ENCODE data around the gene WIPF1.
A peak's percentile ranks its signal among the peaks of the same experiment; 100 is the strongest.

Gene WIPF1

GRCh38 chr2:174618179-174618578 lies 20.6 kb upstream of the WIPF1 start:
- Histone ChIP-seq H3K27me3 (replicated peaks; ENCODE audit: control insufficient read depth, insufficient read depth, low read length) (no peaks in the 10 kb centered on the region), H3K9ac (ENCODE audit: low read length) (no peak overlapping the region), H3K4me3 (ENCODE audit: low read length) (no peak overlapping the region), H3K4me1 (ENCODE audit: control insufficient read depth, insufficient read depth, low read length) (peaks cover 26% of the 10 kb centered on the region), H3K9me3 (ENCODE audit: control insufficient read depth, low read length) (no peaks in the 10 kb centered on the region), H3K36me3 (ENCODE audit: control insufficient read depth, insufficient read depth, low read length, severe bottlenecking) (no peaks in the 10 kb centered on the region)
- no peak for DNase-seq (ENCODE audit: low read depth)

- Histone ChIP-seq H3K27me3 (replicated peaks; ENCODE audit: control insufficient read depth, insufficient read depth, low read length) (no peaks in the 10 kb centered on the region), H3K4me1 (ENCODE audit: control insufficient read depth, insufficient read depth, low read length) (peaks cover 26% of the 10 kb centered on the region), H3K36me3 (ENCODE audit: control insufficient read depth, insufficient read depth, low read length, severe bottlenecking) (no peaks in the 10 kb centered on the region), H3K4me3 (ENCODE audit: low read length) (no peak overlapping the region), H3K9ac (ENCODE audit: low read length) (no peak overlapping the region), H3K9me3 (ENCODE audit: control insufficient read depth, low read length) (no peaks in the 10 kb centered on the region)
- no peak for DNase-seq (ENCODE audit: low read depth)
Measured at GRCh38 chr2:174617718-174618117, 20.1 kb upstream of the WIPF1 start.

- no peak overlapping the region for H3K9ac ChIP-seq (ENCODE audit: low read length)
- no peaks in the 10 kb centered on the region for H3K27me3 ChIP-seq (replicated peaks; ENCODE audit: control insufficient read depth, insufficient read depth, low read length)
- H3K4me3 ChIP-seq (ENCODE audit: low read length), result no peak overlapping the region
- no peaks in the 10 kb centered on the region for H3K36me3 ChIP-seq (ENCODE audit: control insufficient read depth, insufficient read depth, low read length, severe bottlenecking)
- no peaks in the 10 kb centered on the region for H3K9me3 ChIP-seq (ENCODE audit: control insufficient read depth, low read length)
- DNase-seq (ENCODE audit: low read depth), result peak; percentile 83
- H3K4me1 ChIP-seq (ENCODE audit: control insufficient read depth, insufficient read depth, low read length), result peaks cover 26% of the 10 kb centered on the region
Measured at GRCh38 chr2:174617120-174617519, 19.5 kb upstream of the WIPF1 start.

GRCh38 chr2:174615871-174616436 lies 18.4 kb upstream of the WIPF1 start:
- Histone ChIP-seq H3K4me3 (ENCODE audit: low read length) (no peak overlapping the region), H3K27me3 (replicated peaks; ENCODE audit: control insufficient read depth, insufficient read depth, low read length) (no peaks in the 10 kb centered on the region), H3K36me3 (ENCODE audit: control insufficient read depth, insufficient read depth, low read length, severe bottlenecking) (no peaks in the 10 kb centered on the region), H3K9ac (ENCODE audit: low read length) (no peak overlapping the region), H3K9me3 (ENCODE audit: control insufficient read depth, low read length) (no peaks in the 10 kb centered on the region), H3K4me1 (ENCODE audit: control insufficient read depth, insufficient read depth, low read length) (peaks cover 28% of the 10 kb centered on the region)
- DNase-seq (ENCODE audit: low read depth), result peak; percentile 45

GRCh38 chr2:174614261-174614660 lies 16.7 kb upstream of the WIPF1 start:
- DNase-seq (ENCODE audit: low read depth), result peak; percentile 80
- Histone ChIP-seq H3K9me3 (ENCODE audit: control insufficient read depth, low read length) (no peaks in the 10 kb centered on the region), H3K36me3 (ENCODE audit: control insufficient read depth, insufficient read depth, low read length, severe bottlenecking) (no peaks in the 10 kb centered on the region), H3K27me3 (replicated peaks; ENCODE audit: control insufficient read depth, insufficient read depth, low read length) (no peaks in the 10 kb centered on the region), H3K9ac (ENCODE audit: low read length) (no peak overlapping the region), H3K4me1 (ENCODE audit: control insufficient read depth, insufficient read depth, low read length) (peaks cover 42% of the 10 kb centered on the region), H3K4me3 (ENCODE audit: low read length) (no peak overlapping the region)

GRCh38 chr2:174613531-174613930 lies 15.9 kb upstream of the WIPF1 start:
- Histone ChIP-seq H3K4me1 (ENCODE audit: control insufficient read depth, insufficient read depth, low read length) (peaks cover 46% of the 10 kb centered on the region), H3K9ac (ENCODE audit: low read length) (no peak overlapping the region), H3K9me3 (ENCODE audit: control insufficient read depth, low read length) (no peaks in the 10 kb centered on the region), H3K27me3 (replicated peaks; ENCODE audit: control insufficient read depth, insufficient read depth, low read length) (no peaks in the 10 kb centered on the region), H3K4me3 (ENCODE audit: low read length) (no peak overlapping the region), H3K36me3 (ENCODE audit: control insufficient read depth, insufficient read depth, low read length, severe bottlenecking) (no peaks in the 10 kb centered on the region)
- DNase-seq (ENCODE audit: low read depth), result no peak

GRCh38 chr2:174612970-174613369 lies 15.4 kb upstream of the WIPF1 start:
- no peak for DNase-seq (ENCODE audit: low read depth)
- H3K9ac ChIP-seq (ENCODE audit: low read length), result no peak overlapping the region
- H3K36me3 ChIP-seq (ENCODE audit: control insufficient read depth, insufficient read depth, low read length, severe bottlenecking), result no peaks in the 10 kb centered on the region
- H3K9me3 ChIP-seq (ENCODE audit: control insufficient read depth, low read length), result no peaks in the 10 kb centered on the region
- H3K4me1 ChIP-seq (ENCODE audit: control insufficient read depth, insufficient read depth, low read length), result peaks cover 47% of the 10 kb centered on the region
- no peak overlapping the region for H3K4me3 ChIP-seq (ENCODE audit: low read length)
- no peaks in the 10 kb centered on the region for H3K27me3 ChIP-seq (replicated peaks; ENCODE audit: control insufficient read depth, insufficient read depth, low read length)

GRCh38 chr2:174611854-174612253 lies 14.2 kb upstream of the WIPF1 start:
- no peaks in the 10 kb centered on the region for H3K36me3 ChIP-seq (ENCODE audit: control insufficient read depth, insufficient read depth, low read length, severe bottlenecking)
- H3K9me3 ChIP-seq (ENCODE audit: control insufficient read depth, low read length), result no peaks in the 10 kb centered on the region
- no peaks in the 10 kb centered on the region for H3K27me3 ChIP-seq (replicated peaks; ENCODE audit: control insufficient read depth, insufficient read depth, low read length)
- H3K9ac ChIP-seq (ENCODE audit: low read length), result no peak overlapping the region
- no peak for DNase-seq (ENCODE audit: low read depth)
- peaks cover 37% of the 10 kb centered on the region for H3K4me1 ChIP-seq (ENCODE audit: control insufficient read depth, insufficient read depth, low read length)
- H3K4me3 ChIP-seq (ENCODE audit: low read length), result no peak overlapping the region

- no peak overlapping the region for H3K4me3 ChIP-seq (ENCODE audit: low read length)
- no peak for DNase-seq (ENCODE audit: low read depth)
- no peaks in the 10 kb centered on the region for H3K36me3 ChIP-seq (ENCODE audit: control insufficient read depth, insufficient read depth, low read length, severe bottlenecking)
- H3K4me1 ChIP-seq (ENCODE audit: control insufficient read depth, insufficient read depth, low read length), result peaks cover 37% of the 10 kb centered on the region
- no peaks in the 10 kb centered on the region for H3K27me3 ChIP-seq (replicated peaks; ENCODE audit: control insufficient read depth, insufficient read depth, low read length)
- H3K9me3 ChIP-seq (ENCODE audit: control insufficient read depth, low read length), result no peaks in the 10 kb centered on the region
- H3K9ac ChIP-seq (ENCODE audit: low read length), result no peak overlapping the region
Measured at GRCh38 chr2:174611006-174611405, 13.4 kb upstream of the WIPF1 start.

- no peaks in the 10 kb centered on the region for H3K9me3 ChIP-seq (ENCODE audit: control insufficient read depth, low read length)
- peak overlapping the region; percentile 31 for H3K4me3 ChIP-seq (ENCODE audit: low read length)
- DNase-seq (ENCODE audit: low read depth), result no peak
- peaks cover 37% of the 10 kb centered on the region for H3K4me1 ChIP-seq (ENCODE audit: control insufficient read depth, insufficient read depth, low read length)
- H3K27me3 ChIP-seq (replicated peaks; ENCODE audit: control insufficient read depth, insufficient read depth, low read length), result no peaks in the 10 kb centered on the region
- H3K36me3 ChIP-seq (ENCODE audit: control insufficient read depth, insufficient read depth, low read length, severe bottlenecking), result no peaks in the 10 kb centered on the region
- peak overlapping the region; percentile 10 for H3K9ac ChIP-seq (ENCODE audit: low read length)
Measured at GRCh38 chr2:174610243-174610995, 12.8 kb upstream of the WIPF1 start.

- no peak for DNase-seq (ENCODE audit: low read depth)
- Histone ChIP-seq H3K27me3 (replicated peaks; ENCODE audit: control insufficient read depth, insufficient read depth, low read length) (no peaks in the 10 kb centered on the region), H3K4me3 (ENCODE audit: low read length) (no peak overlapping the region), H3K4me1 (ENCODE audit: control insufficient read depth, insufficient read depth, low read length) (peaks cover 37% of the 10 kb centered on the region), H3K9ac (ENCODE audit: low read length) (no peak overlapping the region), H3K9me3 (ENCODE audit: control insufficient read depth, low read length) (no peaks in the 10 kb centered on the region), H3K36me3 (ENCODE audit: control insufficient read depth, insufficient read depth, low read length, severe bottlenecking) (no peaks in the 10 kb centered on the region)
Measured at GRCh38 chr2:174609261-174609660, 11.7 kb upstream of the WIPF1 start.

GRCh38 chr2:174608866-174609214 lies 11.2 kb upstream of the WIPF1 start:
- H3K27me3 ChIP-seq (replicated peaks; ENCODE audit: control insufficient read depth, insufficient read depth, low read length), result no peaks in the 10 kb centered on the region
- H3K4me1 ChIP-seq (ENCODE audit: control insufficient read depth, insufficient read depth, low read length), result peaks cover 37% of the 10 kb centered on the region
- H3K9ac ChIP-seq (ENCODE audit: low read length), result no peak overlapping the region
- H3K9me3 ChIP-seq (ENCODE audit: control insufficient read depth, low read length), result no peaks in the 10 kb centered on the region
- H3K4me3 ChIP-seq (ENCODE audit: low read length), result no peak overlapping the region
- no peak for DNase-seq (ENCODE audit: low read depth)
- H3K36me3 ChIP-seq (ENCODE audit: control insufficient read depth, insufficient read depth, low read length, severe bottlenecking), result no peaks in the 10 kb centered on the region

Data from adipocyte (in vitro differentiated cells).